Psoas muscle (tissue), 8 donors: ENCODE results near the gene SLC45A1. TPM values are rescaled to one million over a fixed set of nuclear protein-coding genes. Genes with fewer than 3 reads are reported as not detected.

Experiments used
- ATAC-seq, 4 donors: fragments of 200-7000 bp; cut with Tn5 transposase; one replicate each; pipeline ENCODE4 v1.9.1; 2020; ENCODE audit warnings: moderate library complexity in 3 of 4, mild to moderate bottlenecking in 2 of 4
- DNase-seq, 2 donors: peaks; one replicate each; pipeline ENCODE4 v3.0.0-alpha.2; 2020
- H3K27ac ChIP-seq: fragments of 200-600 bp; one replicate; pipeline ENCODE4 v1.8.0; 2022
- H3K27me3 ChIP-seq, 3 donors: fragments of 200-600 bp in 1 of 3; one replicate each; pipeline versions ENCODE4 v1.6.1 to v1.8.0; 2013 to 2022; ENCODE audit warnings: low read length in 2 of 3, mild to moderate bottlenecking in 2 of 3, moderate library complexity in 1 of 3; ENCODE audit not compliant: insufficient read depth in 3 of 3
- H3K36me3 ChIP-seq, 2 donors: fragments of 200-600 bp in 1 of 2; one replicate each; pipeline versions ENCODE4 v1.6.1 to v1.8.0; 2013 to 2022; ENCODE audit warnings: low read depth in 1 of 2, mild to moderate bottlenecking in 1 of 2, moderate library complexity in 1 of 2; ENCODE audit not compliant: insufficient read depth in 1 of 2
- H3K4me1 ChIP-seq: fragments of 200-600 bp; one replicate; pipeline ENCODE4 v1.8.0; 2022
- H3K4me3 ChIP-seq: fragments of 200-600 bp; one replicate; pipeline ENCODE4 v1.8.0; 2022; ENCODE audit warnings: mild to moderate bottlenecking
- H3K9me3 ChIP-seq: fragments of 200-600 bp; one replicate; pipeline ENCODE4 v1.8.0; 2022
- WGBS, 3 donors: extraction: QIAGEN DNeasy Blood & Tissue Kit; methylation state at CpG; one replicate each; pipeline versions ENCODE4 v1.1.6 to v1.1.7; 2013; 5-methylcytosine and 5-hydroxymethylcytosine counted together
- intact Hi-C, 2 donors: fragments of 100-400 bp; cut with DNase I; formaldehyde crosslinking; loops; one replicate each; pipeline versions ENCODE4 v1.11.0 to v1.14.2; 2022
- polyA plus RNA-seq, 3 donors: library from polyadenylated mRNA; stranded (reverse); fragments of 200-250 nt; gene quantifications; one replicate each; pipeline ENCODE4 v1.2.3, GENCODE V29; 2013
- total RNA-seq, 4 donors: library from RNA; stranded (reverse); fragmentation: NEBNext Ultra II Directional in 2 of 4; extraction: Animal tissue kit (Norgen Biotek cat#: 25700) in 2 of 4; gene quantifications; one replicate each; pipeline versions ENCODE4 v1.2.1 to v1.2.4, GENCODE V29; 2021 to 2023
- TF ChIP-seq, protein P1 (sequence below): fragments of 200-600 bp; IDR thresholded peaks from one replicate; pipeline ENCODE4 v1.8.0; 2022; ENCODE audit warnings: antibody characterized with exemption
- donor health status: healthy with polysubstance abuse.
- donor health status: DM: no; HTN: no; CAD: no; lungs with moderate emphysema.
- donor health status: Bipolar disorder and iron deficiency.
- donor health status: healthy.
- donor health status: DM: yes; HTN: yes; CAD: no.
- donor health status: DM: no; HTN: no; CAD: no.
- donor health status: DM: no; HTN: no; CAD: no.
- donor health status: DM: yes; HTN: yes; CAD: no.

The SLC45A1 gene
- total and polyA plus RNA-seq, 7 donors = 0.44 to 1.4 (median 0.94) TPM

DNA sequence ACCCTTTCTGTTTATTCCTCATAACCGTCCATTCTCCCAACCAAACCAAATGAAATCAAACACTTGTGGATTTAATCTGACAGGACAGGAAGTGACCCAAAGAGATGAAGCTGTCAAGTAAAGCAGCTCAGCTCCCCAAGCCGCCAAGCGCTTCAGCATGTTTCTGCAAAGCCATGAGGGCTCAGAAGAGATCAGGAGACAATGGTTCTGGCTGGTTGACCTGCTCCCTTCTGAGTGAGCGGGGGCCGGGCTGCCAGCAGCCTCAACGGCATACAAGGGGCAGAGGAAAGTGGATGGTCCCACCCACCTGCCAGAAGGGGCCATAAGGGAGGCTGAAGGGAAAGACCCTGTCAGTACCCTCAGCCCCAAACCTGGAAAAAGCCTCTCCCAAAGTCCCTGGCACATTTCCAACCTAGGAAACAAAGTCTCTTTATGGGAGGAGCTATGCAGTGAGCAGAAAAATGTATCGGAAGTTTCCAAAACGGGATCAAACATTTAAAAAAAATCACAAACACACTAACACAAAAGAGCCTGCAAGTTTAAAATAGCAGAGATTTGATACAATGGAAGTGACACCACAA is 45.4 kb downstream of the SLC45A1 start:
- WGBS, 3 donors = 59 to 65% (median 61%) methylated on average over 8 of the region's 8 CpGs
- TF ChIP-seq, protein P1, sequence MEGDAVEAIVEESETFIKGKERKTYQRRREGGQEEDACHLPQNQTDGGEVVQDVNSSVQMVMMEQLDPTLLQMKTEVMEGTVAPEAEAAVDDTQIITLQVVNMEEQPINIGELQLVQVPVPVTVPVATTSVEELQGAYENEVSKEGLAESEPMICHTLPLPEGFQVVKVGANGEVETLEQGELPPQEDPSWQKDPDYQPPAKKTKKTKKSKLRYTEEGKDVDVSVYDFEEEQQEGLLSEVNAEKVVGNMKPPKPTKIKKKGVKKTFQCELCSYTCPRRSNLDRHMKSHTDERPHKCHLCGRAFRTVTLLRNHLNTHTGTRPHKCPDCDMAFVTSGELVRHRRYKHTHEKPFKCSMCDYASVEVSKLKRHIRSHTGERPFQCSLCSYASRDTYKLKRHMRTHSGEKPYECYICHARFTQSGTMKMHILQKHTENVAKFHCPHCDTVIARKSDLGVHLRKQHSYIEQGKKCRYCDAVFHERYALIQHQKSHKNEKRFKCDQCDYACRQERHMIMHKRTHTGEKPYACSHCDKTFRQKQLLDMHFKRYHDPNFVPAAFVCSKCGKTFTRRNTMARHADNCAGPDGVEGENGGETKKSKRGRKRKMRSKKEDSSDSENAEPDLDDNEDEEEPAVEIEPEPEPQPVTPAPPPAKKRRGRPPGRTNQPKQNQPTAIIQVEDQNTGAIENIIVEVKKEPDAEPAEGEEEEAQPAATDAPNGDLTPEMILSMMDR = no peak
- H3K4me3 ChIP-seq = no peak overlapping the region
- no peak for ATAC-seq
- H3K36me3 ChIP-seq = peaks cover 0 to 59% of the 10 kb centered on the region in 2 donors
- intact Hi-C loops = no loop called here
- peak in 1 of 2 donors; percentile 54 for DNase-seq
- no peaks in the 10 kb centered on the region for H3K9me3 ChIP-seq
- no peaks in the 10 kb centered on the region for H3K27me3 ChIP-seq
- peaks cover 53% of the 10 kb centered on the region for H3K4me1 ChIP-seq
- H3K27ac ChIP-seq = peak overlapping the region; percentile 63

DNA sequence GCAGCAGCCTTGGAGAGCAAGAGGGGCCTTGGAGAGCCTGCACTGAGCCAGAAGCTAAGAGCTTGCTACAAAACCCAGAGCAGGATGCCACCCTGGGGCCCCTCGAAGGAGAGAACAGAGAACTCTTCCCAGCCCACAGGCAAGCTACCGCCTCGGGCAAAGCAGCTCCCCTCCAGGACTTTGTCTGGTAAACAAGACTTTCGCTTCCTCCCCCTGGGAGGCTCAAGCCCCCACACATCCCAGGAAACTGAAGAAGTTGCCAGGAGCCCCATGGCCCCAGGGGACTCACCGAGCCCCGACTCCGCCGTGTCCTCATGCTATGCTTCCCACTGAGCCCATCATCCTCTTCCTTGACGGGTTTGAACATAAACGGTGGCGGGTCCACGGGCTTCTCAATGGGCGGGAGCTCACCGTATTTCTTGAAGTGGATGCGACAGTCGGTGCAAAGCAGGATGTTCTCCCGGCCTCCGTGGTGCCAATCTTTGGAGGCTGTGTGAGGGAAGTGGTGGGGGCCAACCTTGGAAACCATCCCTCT is 45.9 kb downstream of the SLC45A1 start:
- DNase-seq = peak in 1 of 2 donors; percentile 57
- 58 to 65% (median 63%) methylated on average over 18 of the region's 18 CpGs for WGBS, 3 donors

GRCh38 chr1:8364528-8365442 is 46.9 kb downstream of the SLC45A1 start:
- Histone ChIP-seq H3K36me3 (peaks cover 0 to 44% of the 10 kb centered on the region in 2 donors), H3K4me1 (peaks cover 69% of the 10 kb centered on the region), H3K4me3 (no peak overlapping the region), H3K27me3 (no peaks in the 10 kb centered on the region), H3K27ac (peak overlapping the region; percentile 63), H3K9me3 (no peaks in the 10 kb centered on the region)
- ATAC-seq = peak in 3 of 4 donors; percentile 11 to 47 (median 39)
- TF ChIP-seq, protein P1 = no peak
- DNase-seq = peak in 1 of 2 donors; percentile 72
- intact Hi-C loops = no loop called here
- WGBS, 3 donors = 60 to 78% (median 62%) methylated on average over 29 of the region's 29 CpGs

More for the DNA sequence above, 45.9 kb downstream of the SLC45A1 start:
- TF ChIP-seq, protein P1 = no peak
- no peaks in the 10 kb centered on the region for H3K27me3 ChIP-seq
- H3K4me3 ChIP-seq = no peak overlapping the region
- intact Hi-C loops = no loop called here
- H3K36me3 ChIP-seq = peaks cover 0 to 53% of the 10 kb centered on the region in 2 donors
- no peaks in the 10 kb centered on the region for H3K9me3 ChIP-seq
- peak overlapping the region; percentile 63 for H3K27ac ChIP-seq
- H3K4me1 ChIP-seq = peaks cover 59% of the 10 kb centered on the region
- ATAC-seq = no peak

- TF ChIP-seq, protein P1 = no peak
- Histone ChIP-seq H3K9me3 (no peaks in the 10 kb centered on the region), H3K36me3 (peaks cover 0 to 38% of the 10 kb centered on the region in 2 donors), H3K4me1 (peaks cover 79% of the 10 kb centered on the region), H3K4me3 (no peak overlapping the region), H3K27ac (peak overlapping the region; percentile 37), H3K27me3 (no peaks in the 10 kb centered on the region)
- 82 to 86% (median 86%) methylated on average over 24 of the region's 24 CpGs for WGBS, 3 donors
- DNase-seq (peak in 1 of 2 donors; percentile 43), ATAC-seq (peak in 2 of 4 donors; percentile 22 to 26)
- intact Hi-C loops = no loop called here
Measured at GRCh38 chr1:8365661-8366362, 47.9 kb downstream of the SLC45A1 start.
